NCI-H1694 treated with DMSO at 0.1 percent for 48 hours (cell line): Measurements from ENCODE around the gene IL17REL.

Experiments used
- DNase-seq: peaks from one replicate; lab custom pipeline; 2025; lab: John Stamatoyannopoulos, UW

The IL17REL gene

DNA sequence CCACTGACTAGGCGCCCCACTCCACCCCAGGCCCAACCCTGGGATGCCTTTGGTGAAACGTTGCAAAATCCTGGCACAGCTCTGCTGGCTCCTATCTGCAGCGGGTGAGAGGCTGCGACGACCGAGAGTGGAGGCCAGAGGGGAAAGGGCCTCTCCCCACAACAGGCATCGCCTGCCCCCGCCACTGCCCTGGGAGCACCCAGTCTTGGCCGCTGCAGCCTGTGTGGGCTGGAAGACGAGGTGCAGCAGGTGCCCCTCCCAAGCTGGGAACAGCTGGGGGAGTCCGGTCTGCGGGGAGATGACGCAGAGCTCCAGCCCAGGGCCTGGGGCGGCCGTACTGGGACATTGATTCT lies 56.2 kb downstream of the IL17REL start:
- no peak for DNase-seq

DNA sequence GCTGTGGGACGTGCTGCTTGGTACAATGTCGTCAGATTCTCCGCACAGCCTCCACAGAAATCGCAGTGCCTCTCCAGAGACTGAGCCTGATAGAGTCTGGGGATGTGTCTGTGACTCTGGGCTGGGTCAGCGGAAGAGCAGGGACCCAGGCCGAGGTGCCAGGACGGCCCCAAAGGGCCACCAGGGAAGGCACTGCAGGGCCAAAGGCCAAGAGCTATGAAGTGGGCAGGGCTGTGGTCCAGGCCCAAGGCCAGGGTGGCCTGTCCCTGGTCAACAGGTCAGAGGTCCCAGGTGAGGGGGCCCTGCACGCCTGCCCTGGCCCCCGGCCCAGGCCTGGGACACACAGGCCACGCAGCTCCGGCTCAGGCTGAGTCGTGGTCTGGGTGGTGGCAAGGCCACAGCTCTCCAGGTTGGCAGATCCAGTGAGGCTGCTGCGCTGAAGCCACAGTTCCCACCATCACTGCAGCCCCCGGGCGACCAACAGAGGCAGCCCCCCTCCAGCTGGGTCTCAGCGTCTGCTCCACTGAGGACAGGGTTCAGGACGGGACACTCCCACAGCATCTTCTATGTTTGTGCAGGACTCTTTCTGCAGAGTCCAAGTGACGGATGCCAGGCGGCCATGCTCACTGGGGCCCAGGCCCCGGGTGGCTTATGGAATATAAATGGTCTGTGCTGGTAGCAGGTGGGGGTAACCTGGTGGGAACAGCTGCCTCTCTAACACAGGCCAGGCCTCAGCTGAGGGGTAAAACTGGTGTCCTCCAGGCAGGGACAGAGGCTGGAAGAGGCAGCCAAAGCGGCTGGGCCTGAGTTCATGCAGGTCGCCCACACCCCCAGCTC lies 56.8 kb downstream of the IL17REL start:
- no peak for DNase-seq

DNA sequence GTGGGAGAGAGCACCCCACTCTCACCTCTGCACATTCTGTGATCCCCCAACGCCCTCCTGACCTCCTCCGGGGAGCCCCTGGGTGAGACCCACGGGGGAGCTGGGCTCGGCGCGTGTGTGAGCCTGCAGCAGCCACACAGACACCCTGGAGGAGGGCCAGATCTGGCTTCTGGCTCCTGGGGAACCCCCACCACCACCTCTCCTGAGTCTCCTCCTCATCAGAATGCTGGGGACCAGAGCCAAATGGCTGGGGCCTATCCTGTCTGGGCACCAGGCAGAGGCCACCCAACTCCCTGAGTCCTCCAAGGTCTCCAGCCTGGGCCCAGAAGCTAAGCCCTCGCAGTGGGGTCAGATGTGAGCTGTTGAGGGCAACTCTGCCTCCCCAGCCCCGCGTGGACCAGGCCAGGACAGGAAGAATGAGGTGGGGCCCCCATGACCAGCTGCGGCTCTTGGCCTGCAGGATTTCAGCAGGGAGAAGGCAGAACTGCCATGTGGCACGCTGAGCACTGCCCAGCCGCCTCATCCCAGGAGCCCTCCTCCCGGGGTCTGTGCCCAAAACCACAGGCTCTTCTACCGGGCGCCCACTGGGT lies 57.5 kb downstream of the IL17REL start:
- DNase-seq, result no peak

DNA sequence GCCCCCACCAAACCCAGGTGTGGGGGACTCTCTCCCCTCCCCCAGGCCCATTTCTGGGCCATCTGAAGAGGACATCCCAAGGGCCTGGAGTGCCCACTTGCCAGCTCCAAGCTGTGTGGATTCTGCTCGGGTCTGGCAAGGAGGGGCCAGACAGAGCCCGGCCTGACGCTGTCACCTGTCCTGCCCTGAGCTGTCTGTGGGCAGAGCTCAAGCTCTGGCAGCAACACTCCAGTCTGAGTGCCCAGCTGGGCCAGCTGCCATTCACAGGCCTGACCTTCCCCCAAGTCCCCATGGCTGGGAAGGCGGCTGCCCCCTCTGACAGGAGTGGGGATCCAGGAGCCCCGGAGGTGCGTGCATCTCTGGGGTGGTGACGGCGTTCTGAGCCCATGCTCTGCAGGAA lies 58.2 kb downstream of the IL17REL start:
- no peak for DNase-seq

DNA sequence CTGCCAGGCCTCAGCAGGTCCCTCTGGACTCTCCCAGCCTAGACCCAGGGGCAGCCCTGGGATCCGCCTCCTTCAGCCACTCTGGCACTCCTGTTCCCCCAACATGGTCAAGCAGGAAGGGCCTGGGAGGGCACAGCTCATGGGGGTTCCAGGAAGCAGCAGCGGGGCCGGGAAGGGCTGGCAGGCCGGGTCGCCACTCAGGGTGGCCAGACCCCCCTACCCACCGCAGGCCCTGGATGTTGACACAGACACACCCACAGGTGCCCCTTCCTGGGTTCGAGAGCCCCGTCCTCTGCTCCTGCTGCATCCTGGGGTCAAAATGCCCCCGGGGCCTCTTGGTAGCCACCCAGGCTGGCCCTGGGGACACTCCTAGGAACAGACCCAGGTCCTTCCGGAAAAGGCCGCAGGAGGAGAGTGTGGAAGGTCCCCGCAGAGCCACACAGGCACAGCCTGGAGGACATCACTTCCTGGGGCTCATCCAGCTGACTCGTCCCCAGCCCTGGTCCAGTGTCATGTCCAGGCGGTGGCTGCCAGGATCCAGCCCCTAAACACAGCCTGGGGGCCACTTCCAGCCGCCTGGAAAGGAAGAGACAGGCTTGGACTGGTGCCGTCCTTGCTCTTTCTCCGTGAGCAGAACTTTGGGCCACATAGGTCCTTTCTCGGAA lies 58.8 kb downstream of the IL17REL start:
- no peak for DNase-seq

DNA sequence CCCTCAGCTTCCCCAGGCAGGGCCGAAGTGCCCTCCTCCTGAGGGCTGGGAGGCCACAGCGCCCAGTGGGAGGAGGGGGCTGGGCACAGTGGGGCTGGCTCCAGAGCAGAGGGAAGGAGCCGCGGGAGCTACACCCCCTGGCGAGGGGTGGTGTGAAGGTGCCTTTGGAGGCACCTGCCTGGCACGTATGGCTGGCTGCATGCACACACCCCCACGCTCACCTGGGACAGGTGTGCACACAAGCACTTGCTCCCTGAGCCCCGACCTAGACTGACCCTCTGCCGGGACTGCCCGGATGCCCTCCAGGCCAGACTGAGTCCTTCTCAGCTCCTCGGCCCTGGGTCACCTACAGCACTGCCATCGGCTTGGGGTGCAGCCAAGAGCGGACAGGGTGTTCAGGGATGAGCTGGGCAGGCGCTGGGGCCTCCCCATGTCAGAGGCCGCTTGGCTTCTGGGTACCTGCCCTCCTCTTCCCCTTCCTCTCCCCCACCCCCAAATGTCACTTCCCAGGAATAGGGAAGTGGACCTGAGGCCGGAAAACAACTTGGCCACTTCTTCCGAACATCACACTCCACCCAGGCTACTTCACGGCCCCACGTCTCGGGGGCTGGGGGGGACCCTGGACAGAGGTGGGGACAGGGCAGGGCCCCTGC lies 59.4 kb downstream of the IL17REL start:
- DNase-seq, result no peak

DNA sequence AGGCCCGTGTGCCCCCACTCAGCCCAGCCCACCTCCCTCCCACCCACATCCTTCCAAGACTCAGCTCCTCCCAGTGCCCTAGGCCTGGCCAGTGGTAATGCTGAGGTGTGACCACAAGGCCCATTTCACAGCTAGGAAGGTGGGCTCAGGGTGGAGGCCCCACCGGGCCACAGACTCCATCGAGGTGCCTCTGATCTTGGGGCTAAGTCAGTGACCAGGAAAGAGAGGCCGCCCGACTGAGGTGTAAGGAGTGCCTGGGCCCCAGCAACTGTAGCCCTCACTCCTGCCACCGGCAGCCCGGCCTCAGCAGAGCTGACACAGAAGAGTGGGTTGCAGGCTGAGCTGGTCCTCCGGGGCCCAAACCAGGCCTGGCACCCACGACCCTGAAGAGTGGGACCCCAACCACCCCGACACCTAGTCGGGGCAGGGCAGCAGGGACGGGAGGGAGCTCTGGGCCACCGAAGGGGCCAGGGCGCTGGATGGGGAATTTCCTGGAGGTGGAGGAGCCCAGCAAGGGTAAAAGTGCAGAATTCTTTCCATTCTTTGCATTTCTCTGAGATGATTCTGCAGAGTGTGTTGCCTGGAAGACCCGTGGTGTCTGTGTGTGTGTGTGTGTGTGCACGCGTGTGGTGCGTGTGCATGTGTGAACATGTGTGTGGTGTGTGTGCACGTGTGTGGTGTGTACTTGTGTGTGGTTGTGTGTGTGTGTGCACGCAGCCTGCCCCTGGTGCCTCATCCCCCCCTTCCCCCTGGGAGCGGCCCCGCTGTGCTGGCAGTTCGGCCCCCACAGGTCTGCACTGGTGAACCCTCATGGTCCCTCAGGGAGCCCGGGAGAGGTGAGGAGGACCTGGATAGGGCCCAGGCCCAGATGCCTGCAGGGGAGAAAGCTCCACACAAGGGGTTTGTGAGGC lies 60.3 kb downstream of the IL17REL start:
- no peak for DNase-seq

DNA sequence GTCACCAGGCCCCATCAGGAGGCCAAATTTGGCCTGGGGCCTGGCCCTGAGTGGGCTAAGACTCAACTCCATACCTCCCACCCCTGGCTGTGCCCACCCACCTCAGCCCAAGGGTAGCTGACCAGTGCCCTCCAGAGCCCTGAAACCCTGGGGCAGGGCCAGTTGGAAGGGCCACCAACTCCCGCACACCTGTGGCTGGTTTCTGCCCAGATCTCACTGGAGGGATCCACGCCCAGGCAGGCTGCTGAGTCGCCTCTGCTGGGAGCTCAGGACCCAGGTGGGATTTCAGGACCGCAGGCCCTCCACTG lies 60.9 kb downstream of the IL17REL start:
- no peak for DNase-seq

DNA sequence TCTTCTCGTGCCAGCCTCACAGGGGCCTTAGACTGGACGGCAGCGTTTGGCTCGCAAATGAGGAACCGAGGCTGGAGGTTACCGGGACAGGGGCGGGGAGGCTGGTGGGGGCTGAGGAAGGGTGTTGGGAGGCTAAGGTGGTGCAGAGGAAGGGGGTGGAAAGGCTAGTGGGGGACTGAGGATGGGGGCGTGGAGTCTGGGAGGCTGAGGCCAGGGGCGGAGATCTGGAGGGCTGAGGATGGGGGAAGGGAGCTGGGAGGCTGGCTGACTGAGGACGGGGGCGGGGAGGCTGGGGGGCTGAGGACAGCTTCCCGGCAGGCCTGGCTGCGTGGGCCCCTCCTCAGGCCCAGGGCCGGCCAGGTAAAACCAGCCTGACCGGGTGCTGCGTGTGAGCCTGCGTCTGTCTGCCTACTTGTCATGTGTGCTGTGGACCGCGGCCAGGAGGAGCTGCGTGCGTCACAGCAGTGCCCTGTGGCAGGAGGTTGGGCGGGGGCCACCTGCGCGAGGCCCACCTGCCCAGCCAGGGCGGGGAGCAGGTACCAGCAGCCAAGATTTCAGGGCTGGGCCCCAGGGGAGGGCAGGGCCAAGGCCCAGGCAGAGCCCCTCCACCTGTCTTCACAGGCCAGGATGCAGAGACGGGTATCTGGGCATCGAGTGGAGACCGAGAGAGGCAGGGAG lies 61.4 kb downstream of the IL17REL start:
- no peak for DNase-seq

DNA sequence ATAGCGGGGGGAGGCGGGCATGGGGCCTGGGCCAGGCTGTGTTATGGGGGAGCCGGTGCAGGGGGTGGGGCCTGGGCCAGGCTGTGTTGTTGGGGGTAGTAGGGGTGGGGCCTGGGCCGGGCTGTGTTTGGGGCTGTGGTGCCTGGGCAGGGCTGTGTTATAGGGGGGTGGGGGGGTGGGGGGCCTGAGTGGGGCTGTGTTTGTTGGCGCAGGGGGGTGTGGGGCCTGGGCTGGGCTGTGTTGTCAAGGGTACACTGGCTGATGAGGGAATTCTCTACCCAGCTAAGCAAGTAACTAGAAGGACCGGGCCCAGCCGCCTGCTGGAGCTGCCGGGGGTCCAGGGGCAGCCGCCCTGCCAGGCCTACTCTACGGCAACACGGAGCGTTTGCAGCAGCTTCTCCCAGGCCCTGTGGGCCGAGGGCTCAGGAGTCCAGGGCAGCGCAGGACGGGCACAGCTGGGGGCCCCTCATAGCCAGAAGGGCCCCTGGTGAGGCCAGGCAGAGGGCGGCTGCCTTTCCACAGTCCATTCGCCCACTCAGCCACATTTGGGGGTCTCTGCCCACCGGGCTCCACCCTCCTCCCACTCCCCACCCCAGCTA lies 62.1 kb downstream of the IL17REL start:
- DNase-seq, result no peak

DNA sequence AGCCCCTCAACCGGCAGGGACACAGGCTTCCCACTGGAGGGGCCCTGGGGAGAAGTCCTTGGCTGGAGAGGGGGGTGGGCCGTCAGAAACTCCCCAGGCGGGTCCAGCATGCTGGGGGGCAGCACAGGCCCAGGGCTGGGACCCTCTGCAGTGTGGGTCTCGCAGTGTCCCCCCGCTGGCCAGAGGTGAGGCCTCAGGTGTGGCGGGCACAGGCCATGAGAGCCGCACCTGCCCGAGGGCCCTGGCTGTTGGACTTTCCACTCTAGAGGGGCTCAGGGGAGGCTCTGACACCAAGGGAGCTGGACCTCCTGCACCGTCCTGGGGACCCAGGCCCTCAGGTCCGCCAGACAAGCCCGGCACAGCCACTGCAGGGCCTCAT lies 62.7 kb downstream of the IL17REL start:
- DNase-seq, result no peak

DNA sequence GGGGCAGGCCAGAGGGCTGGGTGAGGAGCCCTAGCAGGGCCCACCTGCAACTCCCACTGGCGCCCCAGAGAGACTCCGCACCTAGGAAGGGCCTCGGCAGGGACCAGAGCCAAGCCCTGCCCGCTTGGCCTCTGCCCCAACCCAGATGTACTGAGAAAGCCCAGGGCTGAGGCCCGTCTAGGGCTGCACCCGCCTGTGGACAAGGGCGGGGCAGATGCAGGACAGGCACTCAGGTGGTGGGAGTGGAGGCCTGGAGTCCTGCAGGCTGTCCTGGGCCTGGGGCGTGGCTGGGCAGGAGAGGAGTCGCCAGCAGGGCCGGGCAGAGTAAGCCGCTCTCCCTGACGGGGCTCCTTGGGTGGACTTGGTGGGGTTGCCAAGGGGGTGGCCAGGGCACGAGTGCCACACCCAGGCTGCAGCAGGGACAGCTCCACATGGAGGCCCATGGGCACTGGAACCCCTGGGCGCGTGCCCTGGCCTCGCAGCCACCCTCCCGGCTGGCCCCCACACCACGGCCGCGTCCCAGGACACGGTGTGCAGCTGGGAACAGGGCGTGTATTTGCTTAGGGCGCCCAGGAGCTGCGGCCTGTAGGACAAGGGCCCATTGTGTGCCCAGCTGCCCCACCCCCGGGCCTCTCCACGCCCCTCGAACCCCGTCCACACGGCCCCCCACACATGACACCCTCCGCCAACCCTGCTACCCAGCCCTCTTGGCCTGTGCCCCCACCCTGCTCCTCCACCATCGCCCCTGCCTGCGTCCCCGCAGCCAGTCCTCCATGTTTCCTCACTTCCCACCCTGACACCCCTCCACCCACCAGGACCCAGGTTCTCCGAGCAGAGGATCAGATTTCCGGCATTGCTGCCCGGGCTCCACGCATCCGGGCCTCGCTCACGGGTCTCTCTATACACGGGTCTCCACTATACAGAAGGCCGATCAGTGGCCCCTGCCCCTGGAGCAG lies 63.3 kb downstream of the IL17REL start:
- DNase-seq, result no peak

DNA sequence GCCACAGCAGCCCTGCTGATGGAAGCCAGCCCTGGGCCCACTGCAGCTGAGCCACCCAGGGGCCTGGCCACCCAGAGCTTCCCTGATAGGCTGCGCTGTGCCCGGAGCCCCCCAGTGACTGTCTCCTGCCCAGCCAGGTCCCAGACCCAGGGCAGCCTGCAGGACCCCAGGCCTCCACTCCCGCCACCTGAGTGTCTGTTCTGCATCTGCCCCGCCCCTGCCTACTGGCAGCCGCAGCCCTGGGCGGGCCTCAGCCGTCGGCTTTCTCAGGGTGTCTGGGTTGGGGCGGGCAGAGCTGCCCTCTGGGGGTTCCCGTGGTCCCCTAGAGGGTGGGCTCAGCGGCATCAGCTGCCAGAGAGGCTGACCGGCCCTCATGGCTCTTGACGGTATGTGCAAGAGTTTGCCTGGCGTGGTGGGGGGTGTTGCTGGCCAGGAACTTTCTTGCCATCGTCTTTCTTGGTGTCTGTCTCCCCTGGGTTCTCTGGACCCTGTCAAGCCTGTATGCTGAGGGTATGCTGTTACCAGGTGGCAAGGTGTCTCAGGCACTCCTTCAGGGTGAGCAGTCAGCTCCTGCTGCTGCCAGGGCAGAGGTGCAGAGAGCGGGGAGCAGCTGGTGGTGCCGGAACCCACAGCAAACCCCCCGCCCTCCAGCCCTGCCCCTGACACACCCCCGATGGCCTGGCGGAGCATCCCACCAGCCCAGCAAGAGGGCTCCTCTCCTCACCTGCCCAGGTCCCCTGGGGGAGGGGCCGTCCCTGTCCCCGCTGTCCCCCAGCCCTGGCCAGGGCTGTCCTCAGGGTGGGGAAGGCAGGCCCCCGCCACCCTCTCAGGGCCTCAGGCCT lies 64.2 kb downstream of the IL17REL start:
- no peak for DNase-seq

DNA sequence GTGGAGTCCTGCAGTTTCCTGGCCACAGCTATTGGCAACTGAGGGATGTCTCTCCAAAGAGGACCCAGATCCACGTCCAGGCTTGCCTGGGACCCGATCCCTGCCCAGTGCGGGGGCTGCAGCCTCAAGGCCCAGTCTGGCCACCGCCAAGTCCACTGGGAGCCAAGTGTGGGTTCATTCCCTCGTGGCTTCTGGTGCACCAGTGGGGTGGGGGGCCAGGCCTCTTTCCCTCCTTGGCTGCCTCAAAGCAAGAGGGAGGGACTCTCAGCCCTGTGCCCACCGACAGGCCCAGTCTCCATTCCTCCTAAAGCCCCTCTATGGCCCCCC lies 65.3 kb downstream of the IL17REL start:
- no peak for DNase-seq

DNA sequence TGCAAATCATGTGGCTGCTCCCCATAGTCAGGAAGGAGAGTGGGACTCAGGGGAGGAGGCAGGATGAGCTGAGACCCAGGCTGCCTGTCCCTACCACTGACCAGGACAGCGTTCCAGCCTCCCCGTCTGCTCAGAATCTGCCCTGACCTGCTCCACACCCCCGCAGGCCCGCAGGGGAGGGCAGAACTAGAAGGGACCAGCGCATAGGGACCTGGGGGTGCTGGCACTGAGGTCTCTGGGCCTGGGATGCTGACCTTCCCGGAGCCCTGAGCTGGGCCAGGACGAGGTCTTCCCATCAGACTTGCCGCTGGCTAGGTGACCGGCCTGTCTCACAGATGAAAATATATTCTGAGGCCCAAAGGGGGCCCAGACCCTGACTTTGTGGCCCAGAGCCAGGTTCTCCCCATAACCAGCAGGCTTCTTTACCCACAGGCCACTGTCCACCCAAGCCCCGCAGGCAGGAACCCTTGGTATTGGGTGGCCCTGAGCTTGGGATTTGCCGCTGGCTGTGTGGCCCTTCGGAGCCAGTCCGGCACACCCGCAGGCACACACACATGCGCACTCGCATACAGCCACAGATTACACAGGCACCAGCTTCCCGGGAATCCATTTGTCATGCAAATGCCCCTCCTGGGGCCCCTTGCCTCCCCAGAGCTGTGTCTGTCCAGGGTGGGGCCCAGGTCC lies 65.8 kb downstream of the IL17REL start:
- no peak for DNase-seq

DNA sequence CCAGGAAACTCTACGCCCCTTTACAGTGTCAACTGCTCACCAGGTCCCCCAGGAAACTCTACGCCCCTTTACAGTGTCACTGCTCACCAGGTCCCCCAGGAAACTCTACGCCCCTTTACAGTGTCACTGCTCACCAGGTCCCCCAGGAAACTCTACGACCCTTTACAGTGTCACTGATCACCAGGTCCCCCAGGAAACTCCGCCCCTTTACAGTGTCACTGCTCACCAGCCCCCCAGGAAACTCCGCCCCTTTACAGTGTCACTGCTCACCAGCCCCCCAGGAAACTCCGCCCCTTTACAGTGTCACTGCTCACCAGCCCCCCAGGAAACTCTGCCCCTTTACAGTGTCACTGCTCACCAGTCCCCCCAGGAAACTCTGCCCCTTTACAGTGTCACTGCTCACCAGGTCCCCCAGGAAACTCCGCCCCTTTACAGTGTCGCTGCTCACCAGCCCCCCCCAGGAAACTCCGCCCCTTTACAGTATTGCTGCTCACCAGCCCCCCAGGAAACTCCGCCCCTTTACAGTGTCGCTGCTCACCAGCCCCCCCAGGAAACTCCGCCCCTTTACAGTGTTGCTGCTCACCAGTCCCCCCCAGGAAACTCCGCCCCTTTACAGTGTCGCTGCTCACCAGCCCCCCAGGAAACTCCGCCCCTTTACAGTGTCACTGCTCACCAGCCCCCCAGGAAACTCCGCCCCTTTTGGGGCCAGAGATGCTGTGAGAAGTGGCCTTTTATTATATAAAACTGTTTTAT lies 67.3 kb downstream of the IL17REL start:
- peak; percentile 78 for DNase-seq
